ENCODE measurements around the gene ANKRD40CL.
"Not testable (repeated sequence)": the region's sequence is repeated elsewhere in the genome, so short reads cannot be mapped to it uniquely, and the experiment has no call there.

The ANKRD40CL gene

DNA sequence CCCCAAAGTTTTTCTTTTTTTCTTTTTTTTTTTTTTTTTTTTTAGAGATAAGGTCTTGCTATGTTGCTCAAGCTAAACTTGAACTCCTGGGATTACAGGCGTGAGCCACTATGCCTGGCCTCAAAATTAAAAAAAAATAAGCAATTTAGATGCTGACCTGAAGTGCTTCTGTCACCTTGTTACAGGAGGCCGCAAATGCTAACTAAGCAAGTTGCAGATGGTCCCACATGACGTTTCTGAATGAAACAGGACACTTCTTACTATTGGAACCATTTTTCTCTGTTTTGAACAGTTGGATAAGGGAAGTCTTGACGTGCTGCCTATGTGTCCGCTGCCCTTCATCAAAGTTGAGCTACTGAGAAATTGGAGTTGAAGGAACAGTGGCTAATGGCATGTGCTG, 8.8 kb downstream of the ANKRD40CL start:
- DNase-seq = no peak

- DNase-seq = no peak
These were observed 12.8 kb downstream of the ANKRD40CL start for GRCh38 chr17:50754521-50754920.

- DNase-seq = no peak
These were observed 18.1 kb downstream of the ANKRD40CL start for GRCh38 chr17:50749245-50749644.

GRCh38 chr17:50745631-50746030, 21.7 kb downstream of the ANKRD40CL start:
- DNase-seq = no peak

DNA sequence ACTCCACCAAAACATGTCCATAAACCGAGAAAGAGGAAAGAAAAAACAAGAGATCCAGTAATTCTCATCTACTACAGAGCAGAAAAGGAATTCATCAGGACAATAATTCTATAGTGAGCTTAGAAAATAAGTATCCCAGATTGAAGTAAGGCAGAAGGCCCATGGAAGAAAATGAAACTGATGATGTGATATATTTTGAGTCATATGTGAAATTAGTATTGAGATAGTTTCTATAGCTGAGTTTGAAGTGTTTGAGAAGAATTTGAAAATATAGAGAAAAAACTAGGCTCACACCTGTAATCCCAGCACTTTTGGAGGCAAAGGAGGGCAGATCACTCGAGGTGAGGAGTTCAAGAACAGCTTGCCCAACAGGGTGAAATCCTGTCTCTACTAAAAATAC, 28.2 kb downstream of the ANKRD40CL start:
- DNase-seq = no peak

DNA sequence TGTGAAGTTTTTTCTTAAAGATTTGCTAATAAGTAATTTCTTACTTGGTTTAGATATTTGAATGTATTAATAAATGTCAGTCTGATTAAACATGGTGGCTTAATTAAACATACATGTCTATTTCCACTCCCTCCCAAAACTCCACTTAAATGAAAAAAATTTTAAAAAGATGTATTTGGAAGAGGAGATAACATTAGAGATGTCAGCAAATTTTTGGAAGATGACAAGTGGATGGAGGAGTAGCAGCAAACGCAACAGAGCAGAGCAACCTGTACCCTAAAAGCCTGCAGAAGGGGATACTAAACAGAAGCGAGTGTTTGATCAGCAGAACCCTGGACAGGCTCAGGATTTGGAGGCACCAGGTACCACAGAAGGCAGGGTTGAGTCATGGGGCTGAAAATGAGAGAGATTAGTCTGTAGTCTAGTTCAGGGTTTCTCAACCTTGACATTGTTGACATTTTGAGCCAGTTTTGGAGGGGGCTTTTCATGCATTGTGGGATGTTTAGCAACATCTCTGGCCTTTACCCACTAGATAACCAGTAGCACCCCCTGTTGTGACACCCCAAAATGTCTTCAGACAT, 30.1 kb downstream of the ANKRD40CL start:
- DNase-seq = no peak

- DNase-seq = no peak
These were observed 32.0 kb downstream of the ANKRD40CL start for GRCh38 chr17:50735287-50735686.

- DNase-seq = no peak
These were observed 35.5 kb downstream of the ANKRD40CL start for GRCh38 chr17:50731575-50732460.

DNA sequence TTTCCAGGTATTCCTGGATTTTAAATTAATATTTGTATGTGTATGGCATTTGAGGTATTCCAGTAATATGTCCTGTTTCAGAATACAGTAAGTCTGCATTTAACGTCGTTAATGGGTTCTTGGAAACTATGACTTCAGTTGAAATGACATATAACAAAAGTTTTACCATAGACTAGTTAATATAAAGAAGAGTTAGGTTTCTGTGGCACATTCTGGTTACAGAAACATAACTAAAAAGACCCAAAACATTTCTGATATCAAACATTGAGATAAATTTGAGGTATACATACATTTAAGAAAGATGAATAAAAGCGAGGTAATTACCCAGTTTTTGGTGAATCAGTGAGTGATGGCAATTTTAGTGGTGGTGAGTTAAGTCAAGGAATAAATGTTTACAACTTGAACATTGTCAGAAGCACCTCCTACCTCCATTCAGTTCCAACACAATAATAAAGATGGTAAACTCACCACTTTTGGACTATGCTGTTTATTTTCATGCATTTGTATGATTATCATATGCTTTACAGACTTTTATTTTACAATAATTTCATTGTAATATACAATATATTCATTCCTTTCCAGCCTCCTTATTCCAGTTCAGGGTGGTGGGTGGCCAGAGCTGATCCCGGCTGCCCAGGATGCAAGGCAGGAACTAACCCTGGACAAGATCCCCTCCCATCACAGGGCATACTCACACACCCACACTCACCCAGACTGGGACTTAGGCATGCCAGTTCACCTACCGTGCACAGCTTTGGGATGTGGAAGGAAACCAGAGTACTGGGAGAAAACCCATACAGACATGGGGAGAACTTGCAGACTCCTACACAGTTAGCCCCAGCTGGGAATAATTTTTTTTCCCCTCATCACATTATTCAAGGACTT, 38.2 kb downstream of the ANKRD40CL start:
- DNase-seq = no peak

GRCh38 chr17:50728112-50728429, 39.2 kb downstream of the ANKRD40CL start:
- no peak for DNase-seq

DNA sequence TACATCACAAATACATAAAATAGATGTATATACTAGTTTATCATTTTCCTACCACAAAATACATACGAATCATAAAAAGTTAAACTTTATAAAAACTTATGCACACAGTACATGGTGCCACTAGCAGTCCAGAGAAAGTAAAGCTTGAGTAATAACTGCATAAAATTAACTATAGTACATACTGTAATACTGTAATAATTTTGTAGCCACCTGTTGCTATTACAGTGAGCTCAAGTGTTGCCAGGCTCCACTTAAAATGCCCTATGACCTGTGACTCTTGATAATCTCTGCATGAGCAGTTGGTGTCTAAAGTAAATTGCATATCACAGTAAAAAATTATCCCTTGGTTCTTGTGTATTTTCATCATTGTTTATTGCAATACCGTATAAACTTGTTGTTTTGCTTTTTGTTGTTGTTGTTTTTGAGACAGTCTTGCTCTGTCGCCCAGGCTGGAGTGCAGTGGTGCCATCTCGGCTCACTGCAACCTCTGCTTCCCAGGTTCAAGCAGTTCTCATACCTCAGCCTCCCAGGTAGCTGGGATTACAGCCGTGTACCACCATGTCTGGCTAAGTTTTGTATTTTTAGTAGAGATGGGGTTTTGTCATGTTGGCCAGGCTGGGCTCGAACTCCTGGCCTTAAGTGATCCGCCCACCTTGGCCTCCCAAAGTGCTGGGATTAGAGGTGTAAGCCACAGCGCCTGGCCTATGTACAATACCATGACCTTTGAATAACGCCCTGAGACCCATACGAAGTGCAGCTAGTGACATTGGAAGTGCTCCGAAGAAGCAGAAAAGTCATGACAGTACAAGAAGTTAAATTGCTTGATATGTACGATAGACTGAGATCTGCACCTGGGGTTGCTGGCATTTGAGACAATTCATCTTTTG, 41.3 kb downstream of the ANKRD40CL start:
- no peak for DNase-seq

- DNase-seq = not testable (repeated sequence)
These were observed 42.7 kb downstream of the ANKRD40CL start for GRCh38 chr17:50724622-50725021.

GRCh38 chr17:50722746-50723145, 44.6 kb downstream of the ANKRD40CL start:
- no peak for DNase-seq

DNA sequence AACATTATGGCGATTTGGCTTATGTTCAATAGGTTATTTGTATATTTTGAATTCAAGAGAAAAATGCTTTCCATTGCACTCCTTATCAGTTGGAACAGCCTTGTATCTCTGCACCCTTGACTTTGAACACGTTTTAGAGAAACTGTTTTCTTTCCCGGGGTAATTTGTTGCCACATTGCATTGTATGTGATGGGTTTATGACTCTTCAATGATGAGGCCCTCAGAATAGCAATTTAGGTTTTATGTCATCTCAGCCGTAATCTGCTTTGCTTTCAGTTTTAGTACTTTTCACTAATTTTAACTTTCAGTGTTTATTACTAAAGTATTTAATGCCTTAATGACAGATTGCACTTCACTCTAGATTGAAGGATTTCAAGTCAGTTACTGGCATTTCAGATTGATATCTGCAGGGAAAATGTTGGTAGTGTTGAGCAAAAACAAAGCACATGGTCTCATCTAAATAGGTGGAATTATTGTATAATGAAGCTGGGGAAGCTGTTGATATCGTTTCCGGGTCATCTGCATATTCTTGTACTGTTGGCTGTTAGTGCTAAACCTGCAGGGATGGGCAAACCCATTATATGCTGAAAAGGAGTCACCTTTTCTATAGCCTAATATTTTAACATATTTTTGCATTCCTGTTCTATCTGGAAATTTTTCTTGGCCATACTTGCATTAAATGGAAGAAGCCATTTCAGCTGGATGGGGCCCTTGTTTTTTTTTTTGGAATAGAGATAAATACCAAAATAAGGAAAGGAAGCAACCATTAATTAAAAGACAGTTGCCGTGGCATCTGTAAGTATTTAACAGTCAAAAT, 45.9 kb downstream of the ANKRD40CL start:
- DNase-seq = peak; percentile 20

DNA sequence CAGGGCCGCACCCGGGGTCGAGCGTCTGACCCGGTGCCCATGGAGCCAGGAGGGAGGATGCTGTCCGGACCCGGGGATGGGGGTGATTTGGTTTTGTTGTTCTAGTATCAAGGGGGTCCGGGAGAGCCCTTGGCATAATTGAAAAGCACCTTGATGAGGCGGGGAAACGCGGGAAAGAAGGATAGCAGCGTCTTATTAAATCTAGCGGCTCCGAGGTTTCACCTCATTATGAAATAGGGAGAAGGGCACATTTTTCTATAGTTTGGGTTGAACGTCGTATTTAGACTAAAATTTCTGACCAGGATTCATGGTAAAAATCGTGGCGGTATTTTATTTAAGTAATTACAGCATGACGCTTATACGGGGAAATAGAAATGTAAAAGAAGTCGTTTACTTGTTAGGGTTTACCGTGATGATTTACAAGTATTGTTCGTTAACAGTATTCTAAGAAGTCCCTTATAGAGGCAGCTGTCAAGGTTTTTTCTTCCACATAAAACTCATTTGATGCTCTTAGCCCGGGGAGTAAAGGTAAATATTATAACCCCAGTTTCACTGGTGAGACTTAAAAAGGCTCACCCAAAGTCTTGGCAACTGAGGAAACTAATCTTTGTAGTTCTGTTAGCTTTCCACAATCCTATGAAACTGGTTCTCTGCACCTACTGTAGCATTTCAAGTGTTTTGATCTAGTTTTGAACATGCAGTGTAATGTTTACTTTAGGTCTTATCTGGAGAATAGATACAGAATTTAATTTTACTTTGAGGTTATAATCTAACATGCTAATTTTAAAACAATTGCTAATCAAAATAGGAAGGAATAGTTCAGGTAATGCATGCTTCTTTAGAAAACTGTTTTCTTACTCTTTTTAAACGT, 47.2 kb downstream of the ANKRD40CL start:
- DNase-seq = no peak

DNA sequence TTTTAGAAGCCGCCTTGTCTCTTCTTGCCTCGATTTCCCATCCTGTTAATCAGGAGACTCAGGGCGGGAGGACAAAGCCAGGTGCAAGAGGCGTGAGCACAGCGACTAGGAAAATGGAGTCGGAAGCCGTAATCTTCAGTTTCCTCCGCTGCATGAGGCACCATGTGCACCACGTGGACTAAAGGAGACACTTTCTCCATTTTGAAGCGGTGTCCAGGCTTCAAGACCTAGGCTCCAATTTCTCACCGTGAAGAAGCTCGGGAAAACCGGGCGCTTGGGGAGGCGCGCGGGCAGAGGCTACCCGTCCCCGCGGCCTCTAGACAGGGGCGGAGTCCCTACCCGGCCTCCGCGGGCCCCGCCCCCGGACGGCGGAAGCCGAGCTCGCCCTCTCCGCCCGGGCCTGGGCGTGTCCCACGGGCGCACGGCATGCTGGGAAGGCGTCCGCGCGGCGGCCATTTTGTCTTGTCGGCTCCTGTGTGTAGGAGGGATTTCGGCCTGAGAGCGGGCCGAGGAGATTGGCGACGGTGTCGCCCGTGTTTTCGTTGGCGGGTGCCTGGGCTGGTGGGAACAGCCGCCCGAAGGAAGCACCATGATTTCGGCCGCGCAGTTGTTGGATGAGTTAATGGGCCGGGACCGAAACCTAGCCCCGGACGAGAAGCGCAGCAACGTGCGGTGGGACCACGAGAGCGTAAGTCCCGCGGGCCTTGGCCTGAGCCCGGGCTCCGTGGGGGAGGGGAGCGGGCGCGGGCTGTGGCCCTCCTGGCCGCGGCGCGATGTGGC, 48.0 kb downstream of the ANKRD40CL start, which contains the start of gene LUC7L3:
TSS of gene LUC7L3 (plus strand) at position 460 of the 780 bp plus-strand sequence. CDS start at position 590, 130 bp downstream.
- peak; percentile 88 for DNase-seq

- no peak for DNase-seq
These were observed 51.8 kb downstream of the ANKRD40CL start for GRCh38 chr17:50715471-50715870.

DNA sequence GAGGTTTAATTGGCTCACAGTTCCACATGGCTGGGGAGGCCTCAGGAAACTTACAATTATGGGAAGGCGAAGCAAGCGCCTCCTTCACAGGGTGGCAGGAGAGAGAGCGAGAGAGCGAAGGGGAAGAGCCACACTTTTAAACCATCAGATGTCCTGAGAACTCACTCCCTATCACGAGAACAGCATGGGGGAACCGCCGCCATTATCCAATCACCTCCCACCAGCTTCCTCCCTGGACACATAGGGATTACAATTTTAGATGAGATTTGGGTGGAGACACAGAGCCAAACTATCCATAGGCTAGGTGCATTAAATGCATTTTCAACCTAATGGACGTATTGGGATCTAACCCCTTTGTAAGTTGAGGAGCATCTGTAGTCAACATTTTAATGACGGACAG, 54.7 kb downstream of the ANKRD40CL start:
- DNase-seq = no peak
